ENCODE results near the gene ITGA2B. TPM values are rescaled to one million over a fixed set of nuclear protein-coding genes. Genes with fewer than 3 reads are reported as not detected.
A peak's percentile ranks its signal among the peaks of the same experiment; 100 is the strongest.

The ITGA2B gene
- total and polyA plus RNA-seq, 9 donors = 0.60 to 5.2 (median 2.2) TPM

GRCh38 chr17:44360826-44361225 is 28.6 kb downstream of the ITGA2B start:
- Histone ChIP-seq H3K27ac (peak overlapping the region in 1 of 2 donors; percentile 38), H3K9me3 (no peaks in the 10 kb centered on the region), H3K4me3 (no peak overlapping the region), H3K36me3 (no peaks in the 10 kb centered on the region), H3K27me3 (no peaks in the 10 kb centered on the region), H3K4me1 (ENCODE audit: insufficient read depth) (peaks cover 7% of the 10 kb centered on the region)
- WGBS, 3 donors = 35 to 42% (median 36%) methylated on average over 5 of the region's 5 CpGs
- DNase-seq = peak; percentile 69 to 94 (median 86)
- intact Hi-C loops (cut with DNase I) = no loop called here
- no peak for TF ChIP-seq POLR2A (IDR thresholded peaks at IDR 0.05)
- no peak for TF ChIP-seq CTCF (IDR thresholded peaks at IDR 0.05)
- no peak for TF ChIP-seq EP300 (IDR thresholded peaks at IDR 0.05)

- H3K36me3 ChIP-seq = no peaks in the 10 kb centered on the region
- no peaks in the 10 kb centered on the region for H3K9me3 ChIP-seq
- no peak for DNase-seq
- H3K4me3 ChIP-seq = no peak overlapping the region
- 55 to 60% (median 58%) methylated on average over 6 of the region's 6 CpGs for WGBS, 3 donors
- peaks cover 7% of the 10 kb centered on the region for H3K4me1 ChIP-seq (ENCODE audit: insufficient read depth)
- TF ChIP-seq CTCF (IDR thresholded peaks at IDR 0.05) (no peak), EP300 (IDR thresholded peaks at IDR 0.05) (no peak), POLR2A (IDR thresholded peaks at IDR 0.05) (no peak)
- intact Hi-C loops (cut with DNase I) = no loop called here
- H3K27ac ChIP-seq = no peak overlapping the region
- H3K27me3 ChIP-seq = no peaks in the 10 kb centered on the region
Observed at GRCh38 chr17:44360144-44360533, 29.3 kb downstream of the ITGA2B start.

GRCh38 chr17:44359458-44360143 is 29.8 kb downstream of the ITGA2B start:
- peak in 1 of 5 donors; percentile 50 for DNase-seq
- TF ChIP-seq CTCF (IDR thresholded peaks at IDR 0.05) = no peak
- TF ChIP-seq POLR2A (IDR thresholded peaks at IDR 0.05) = no peak
- no peak for TF ChIP-seq EP300 (IDR thresholded peaks at IDR 0.05)
- WGBS, 3 donors = 87 to 92% (median 90%) methylated on average over 14 of the region's 14 CpGs
- Histone ChIP-seq H3K4me3 (no peak overlapping the region), H3K4me1 (ENCODE audit: insufficient read depth) (peaks cover 7% of the 10 kb centered on the region), H3K27me3 (no peaks in the 10 kb centered on the region), H3K9me3 (no peaks in the 10 kb centered on the region), H3K27ac (no peak overlapping the region), H3K36me3 (no peaks in the 10 kb centered on the region)
- intact Hi-C loops (cut with DNase I) = loop anchor here in 1 of 4 donors (10.0 kb wide), 1 partner anchor 155 kb away; no protein-coding TSS in a partner anchor

- no peak for DNase-seq
- Histone ChIP-seq H3K27ac (no peak overlapping the region), H3K9me3 (no peaks in the 10 kb centered on the region), H3K4me3 (no peak overlapping the region), H3K4me1 (ENCODE audit: insufficient read depth) (peaks cover 7% of the 10 kb centered on the region), H3K27me3 (no peaks in the 10 kb centered on the region), H3K36me3 (no peaks in the 10 kb centered on the region)
- intact Hi-C loops (cut with DNase I) = loop anchor here in 1 of 4 donors (10.0 kb wide), 1 partner anchor 154 kb away; no protein-coding TSS in a partner anchor
- TF ChIP-seq POLR2A (IDR thresholded peaks at IDR 0.05) (no peak), CTCF (IDR thresholded peaks at IDR 0.05) (no peak), EP300 (IDR thresholded peaks at IDR 0.05) (no peak)
- WGBS, 3 donors = 74 to 79% (median 78%) methylated on average over 6 of the region's 6 CpGs
Observed at GRCh38 chr17:44359006-44359405, 30.4 kb downstream of the ITGA2B start.
